HG02588 (cell line): Measurements from ENCODE around the gene AHCY.
"Not testable (repeated sequence)": the region's sequence is repeated elsewhere in the genome, so short reads cannot be mapped to it uniquely, and the experiment has no call there.

Experiments
- ATAC-seq: cut with Tn5 transposase; IDR thresholded peaks from one replicate; pipeline ENCODE4 v1.9.1; 2021; ENCODE audit warnings: mild to moderate bottlenecking, moderate library complexity; ENCODE audit not compliant: unreplicated experiment

Gene AHCY

DNA sequence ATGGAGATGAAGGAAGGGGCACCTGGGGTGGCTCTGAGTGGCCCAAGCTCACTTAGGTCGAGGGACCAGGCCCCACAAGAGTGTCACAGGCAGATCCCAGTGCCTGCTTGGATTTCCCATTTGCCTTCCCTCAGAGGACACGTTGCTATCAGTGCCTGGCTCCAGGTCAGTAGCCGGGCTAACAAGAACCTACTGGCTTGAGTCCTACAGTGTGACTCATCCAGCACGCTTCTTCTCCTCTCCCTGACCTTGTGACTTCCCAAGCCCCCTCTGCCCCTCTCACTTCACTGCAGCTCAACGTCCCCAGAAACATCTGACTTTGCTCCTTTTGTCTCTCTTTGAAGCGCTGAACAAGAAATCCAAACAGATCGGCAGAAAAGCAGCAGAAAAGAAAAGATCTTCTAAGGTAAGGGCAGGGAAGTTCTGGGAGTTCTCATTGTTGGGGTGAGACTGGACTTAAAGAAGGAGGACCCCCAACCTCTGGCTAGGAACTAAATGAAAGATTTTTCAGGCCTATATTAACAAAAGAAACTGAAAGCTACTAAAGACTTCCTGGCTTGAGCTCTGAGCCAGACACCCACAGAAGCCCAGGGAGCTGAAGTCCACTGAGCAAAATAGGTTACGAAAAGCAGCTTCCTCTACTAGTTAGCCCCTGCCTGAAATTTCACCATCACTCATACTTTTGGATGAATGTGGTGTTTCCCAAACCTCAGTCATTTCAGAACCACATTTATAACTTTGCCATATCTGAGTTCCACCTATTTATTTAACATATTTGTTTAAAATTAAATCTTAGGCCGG lies 40.5 kb downstream of the AHCY start:
- no peak for ATAC-seq

- no peak for ATAC-seq
These were observed 42.8 kb downstream of the AHCY start for GRCh38 chr20:34260208-34260942.

DNA sequence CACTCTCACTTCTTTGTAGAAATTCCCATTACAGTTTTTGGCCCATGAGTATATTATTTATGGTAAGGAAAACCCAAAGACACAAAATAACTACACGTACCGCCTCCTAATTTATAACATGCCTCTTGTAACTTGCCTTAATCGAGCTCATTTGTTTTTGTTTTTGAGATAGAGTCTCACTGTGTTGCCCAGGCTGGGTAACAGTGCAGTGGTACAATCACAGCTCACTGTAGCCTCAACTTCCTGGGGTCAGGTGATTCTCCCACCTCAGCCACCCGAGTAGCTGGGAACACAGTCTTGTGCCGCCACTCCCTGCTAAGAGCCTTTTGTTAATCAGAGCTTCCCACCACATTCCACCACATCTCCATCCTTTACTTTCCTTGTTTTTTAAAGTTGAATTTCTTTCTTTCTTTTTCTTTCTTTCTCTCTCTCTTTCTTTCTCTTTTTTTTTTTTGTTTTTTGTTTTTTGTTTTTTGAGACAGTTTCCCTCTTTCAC lies 46.5 kb downstream of the AHCY start:
- ATAC-seq, result no peak

- ATAC-seq, result no peak
These were observed 48.2 kb downstream of the AHCY start for GRCh38 chr20:34254979-34255378.

GRCh38 chr20:34252431-34253086 lies 50.6 kb downstream of the AHCY start:
- not testable (repeated sequence) for ATAC-seq

GRCh38 chr20:34251619-34252018 lies 51.5 kb downstream of the AHCY start:
- ATAC-seq, result no peak

DNA sequence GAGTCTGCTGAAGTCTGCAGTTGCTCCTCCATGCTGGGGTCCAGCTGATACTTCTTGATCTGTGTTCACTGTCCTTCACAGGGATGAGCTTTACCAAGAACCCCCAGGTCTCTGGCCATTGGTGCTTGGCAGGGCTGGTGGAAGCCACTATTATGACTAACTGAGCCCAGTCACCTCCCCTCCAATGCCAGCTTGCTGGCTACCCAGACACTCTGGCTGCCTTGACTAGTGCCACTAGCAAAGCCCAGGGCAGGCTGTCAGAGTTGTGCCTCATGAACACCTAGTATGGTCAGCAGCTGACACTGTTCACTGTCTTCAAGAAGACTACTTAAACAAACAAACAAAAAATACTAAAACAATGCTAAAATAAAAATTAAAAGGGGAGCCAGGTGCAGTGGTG lies 53.1 kb downstream of the AHCY start:
- no peak for ATAC-seq

DNA sequence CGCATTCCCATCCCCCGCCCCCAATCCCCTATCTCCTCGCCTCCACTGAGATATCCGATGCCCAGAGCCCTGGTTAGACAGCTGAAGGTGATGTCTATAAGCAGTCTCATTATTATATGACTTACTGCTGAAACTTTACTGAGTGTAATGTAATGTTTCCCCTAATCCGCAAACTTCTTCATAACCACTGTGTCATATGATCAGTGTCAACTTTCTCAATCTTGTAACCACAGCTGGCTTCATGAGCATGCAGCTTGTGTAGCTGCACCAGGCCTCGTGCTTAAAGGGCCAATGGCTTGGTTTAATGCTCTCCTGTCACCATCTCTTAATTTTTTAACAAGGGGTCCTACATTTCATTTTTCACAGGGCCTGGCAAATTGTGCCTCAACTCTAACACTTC lies 53.9 kb downstream of the AHCY start:
- ATAC-seq, result no peak

DNA sequence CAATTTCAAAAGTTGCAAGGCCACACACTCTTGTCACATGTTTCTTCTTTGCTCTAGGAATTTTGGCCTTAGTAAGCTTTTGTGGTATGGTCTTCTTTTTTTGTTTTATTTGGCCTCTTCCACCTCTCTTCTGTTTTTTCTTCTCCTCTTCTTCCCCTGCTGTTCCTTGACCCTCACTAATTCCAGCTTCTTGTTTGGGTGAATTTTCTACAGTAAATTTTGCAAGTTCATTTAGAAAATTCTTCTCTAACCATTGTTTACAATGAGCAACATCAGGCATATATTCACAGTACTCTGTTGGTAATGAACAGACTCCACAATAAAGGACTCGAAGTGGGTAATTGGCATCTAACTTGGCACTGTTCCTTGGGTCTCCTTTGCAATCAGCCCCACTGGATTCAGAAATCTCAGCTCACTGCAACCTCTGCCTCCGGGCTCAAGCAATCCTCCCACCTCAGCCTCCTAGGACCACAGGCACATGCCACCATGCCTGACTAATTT lies 57.0 kb downstream of the AHCY start:
- no peak for ATAC-seq

DNA sequence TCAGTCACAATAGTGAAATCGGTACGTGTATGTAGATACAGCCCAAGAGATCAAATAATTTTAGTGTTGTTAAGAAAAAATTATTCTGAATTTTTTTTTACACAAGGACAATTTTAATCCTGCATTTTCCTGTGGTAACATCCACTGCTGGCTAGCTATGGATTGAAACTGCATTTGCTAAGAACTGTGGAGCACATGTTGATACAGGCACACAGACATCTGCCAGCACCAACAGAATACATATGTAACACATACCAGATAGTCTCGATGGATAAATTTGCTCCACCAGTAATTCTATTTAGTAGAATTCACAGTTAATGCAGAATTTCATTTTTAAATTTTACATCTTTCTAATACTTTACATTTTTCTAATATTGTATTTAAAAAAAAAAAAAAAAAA lies 59.8 kb downstream of the AHCY start:
- ATAC-seq, result no peak

DNA sequence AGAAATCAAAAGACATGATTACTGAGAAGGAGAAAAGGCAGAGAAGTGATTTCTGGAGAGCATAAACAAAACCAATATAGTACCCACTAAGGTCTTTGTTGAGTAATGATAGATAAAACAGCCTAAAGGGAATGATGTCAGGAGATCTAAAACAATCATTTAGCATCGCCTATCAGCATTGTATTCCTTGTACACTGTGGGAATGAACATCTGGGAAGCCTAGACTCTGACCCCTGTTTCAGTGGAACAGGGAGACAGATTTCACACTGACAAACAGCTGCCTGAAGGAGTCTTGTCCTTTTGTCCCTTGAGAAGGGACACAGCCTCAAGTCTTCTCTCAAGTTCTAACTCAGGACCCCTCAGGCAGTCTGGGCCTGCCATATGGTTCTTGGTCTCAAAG lies 60.3 kb downstream of the AHCY start:
- ATAC-seq, result no peak

GRCh38 chr20:34242015-34242414 lies 61.1 kb downstream of the AHCY start:
- not testable (repeated sequence) for ATAC-seq

GRCh38 chr20:34240693-34241615 lies 62.2 kb downstream of the AHCY start, which contains the start of gene ASIP:
Gene ASIP, plus strand, starts transcription at chr20:34241423. Its CDS starts 18,952 bp downstream, at chr20:34260375.
- ATAC-seq, result no peak

DNA sequence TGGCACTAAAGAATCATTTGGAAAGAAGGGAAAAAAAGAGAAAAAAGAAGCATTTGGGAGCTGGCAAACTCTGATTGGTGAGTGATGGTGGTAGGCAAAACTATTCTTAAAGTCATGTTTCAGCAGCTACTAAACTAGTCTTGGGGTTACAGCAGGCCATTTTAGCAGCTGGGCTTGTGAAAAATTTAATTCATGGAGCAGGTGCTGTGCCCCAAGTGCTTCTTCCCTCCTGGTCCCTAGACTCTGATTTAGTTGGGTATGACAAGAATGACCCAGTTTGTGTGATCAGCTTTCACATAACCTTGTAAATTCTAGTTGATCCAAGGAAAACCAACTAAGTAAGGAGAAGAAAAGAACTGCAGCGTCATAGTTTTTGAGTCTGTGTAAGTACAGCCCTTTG lies 63.0 kb downstream of the AHCY start:
- ATAC-seq, result no peak

DNA sequence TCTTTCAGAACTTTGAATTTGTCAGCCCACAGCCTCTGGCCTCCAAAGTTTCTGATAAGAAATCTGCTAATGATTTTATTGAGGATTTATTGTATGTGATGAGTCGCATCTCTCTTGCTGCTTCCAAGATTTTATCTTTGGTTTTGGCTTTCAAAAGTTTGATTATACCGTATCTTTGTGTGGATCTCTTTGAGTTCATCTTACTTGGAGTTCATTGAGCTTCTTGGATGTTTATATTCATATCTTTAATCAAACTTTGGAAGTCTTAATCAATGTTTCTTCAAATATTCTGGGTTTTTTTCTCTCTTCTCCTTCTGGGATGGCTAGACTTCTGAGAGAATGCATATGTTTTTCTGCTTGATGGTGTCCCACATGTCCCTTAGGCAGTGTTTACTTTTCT lies 65.2 kb downstream of the AHCY start:
- no peak for ATAC-seq

- ATAC-seq, result no peak
These were observed 67.3 kb downstream of the AHCY start for GRCh38 chr20:34235875-34236274.

GRCh38 chr20:34233687-34234086 lies 69.5 kb downstream of the AHCY start:
- ATAC-seq, result no peak

DNA sequence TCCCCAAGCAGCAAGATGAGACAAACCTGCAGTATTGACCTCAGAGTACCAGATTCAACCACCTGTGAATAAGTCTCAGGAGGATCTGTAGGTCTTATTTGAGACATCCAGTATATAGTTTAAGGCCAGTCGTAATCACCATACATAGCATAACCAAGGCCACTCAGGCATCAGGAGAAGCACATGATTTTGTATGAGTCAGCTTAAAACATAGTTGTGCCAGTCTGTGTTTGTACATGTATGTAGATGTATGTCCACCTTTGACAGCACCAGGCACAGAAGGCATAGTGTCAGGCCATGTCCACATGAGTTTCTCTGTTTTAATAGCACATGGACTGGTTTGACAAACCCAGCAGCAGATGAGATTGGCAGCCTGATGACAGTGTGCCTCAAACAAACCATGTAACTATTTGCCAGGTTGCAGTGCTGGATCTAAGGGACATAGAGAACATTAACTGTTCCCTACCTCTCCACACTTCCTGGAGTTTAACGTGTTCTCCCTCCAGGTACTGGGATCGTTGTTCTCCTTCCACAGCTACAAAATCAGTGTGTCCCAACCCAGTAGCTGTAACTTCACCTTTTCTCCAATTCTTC lies 70.6 kb downstream of the AHCY start:
- ATAC-seq, result no peak

DNA sequence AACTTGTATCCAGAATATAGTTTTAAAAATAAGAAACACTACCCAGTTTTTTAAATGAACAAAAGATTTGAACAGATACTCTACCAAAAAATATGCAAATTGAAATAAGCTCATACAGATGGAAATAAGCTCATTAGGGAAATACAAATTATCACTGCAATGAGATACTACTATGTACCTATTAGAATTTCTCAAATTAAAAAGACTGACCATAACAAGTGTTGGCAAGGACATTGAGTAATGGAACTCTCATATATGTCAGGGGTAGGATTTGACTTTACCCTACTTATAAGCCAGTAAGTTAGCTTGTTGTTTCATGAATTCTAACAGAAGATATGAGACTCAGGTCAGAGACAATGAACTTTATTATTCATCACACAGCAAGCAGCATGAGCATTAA lies 71.5 kb downstream of the AHCY start:
- ATAC-seq, result no peak
